ENCODE data around the gene TENM4.

TENM4 gene

GRCh38 chr11:78840200-78840599 lies 600.6 kb downstream of the TENM4 start:
- no peak for TF ChIP-seq CTCF (IDR thresholded peaks at IDR 0.05; ENCODE audit: control insufficient read depth, insufficient read depth, low read depth, low read length, missing control alignments)
- DNase-seq (ENCODE audit: low read depth), result peak; percentile 85
- no peak overlapping the region for H3K4me3 ChIP-seq (ENCODE audit: control insufficient read depth, low read depth, low read length)

- TF ChIP-seq CTCF (IDR thresholded peaks at IDR 0.05; ENCODE audit: control insufficient read depth, insufficient read depth, low read depth, low read length, missing control alignments), result no peak
- no peak overlapping the region for H3K4me3 ChIP-seq (ENCODE audit: control insufficient read depth, low read depth, low read length)
- DNase-seq (ENCODE audit: low read depth), result no peak
Observed at GRCh38 chr11:78838417-78838816, 602.4 kb downstream of the TENM4 start.

GRCh38 chr11:78835646-78836045 lies 605.2 kb downstream of the TENM4 start:
- DNase-seq (ENCODE audit: low read depth), result no peak
- no peak overlapping the region for H3K4me3 ChIP-seq (ENCODE audit: control insufficient read depth, low read depth, low read length)
- no peak for TF ChIP-seq CTCF (IDR thresholded peaks at IDR 0.05; ENCODE audit: control insufficient read depth, insufficient read depth, low read depth, low read length, missing control alignments)

GRCh38 chr11:78834886-78835285 lies 605.9 kb downstream of the TENM4 start:
- no peak for TF ChIP-seq CTCF (IDR thresholded peaks at IDR 0.05; ENCODE audit: control insufficient read depth, insufficient read depth, low read depth, low read length, missing control alignments)
- no peak overlapping the region for H3K4me3 ChIP-seq (ENCODE audit: control insufficient read depth, low read depth, low read length)
- DNase-seq (ENCODE audit: low read depth), result no peak

GRCh38 chr11:78833237-78833636 lies 607.6 kb downstream of the TENM4 start:
- no peak overlapping the region for H3K4me3 ChIP-seq (ENCODE audit: control insufficient read depth, low read depth, low read length)

GRCh38 chr11:78832226-78832947 lies 608.4 kb downstream of the TENM4 start:
- no peak for DNase-seq (ENCODE audit: low read depth)

More at GRCh38 chr11:78833237-78833636, 607.6 kb downstream of the TENM4 start:
- no peak for TF ChIP-seq CTCF (IDR thresholded peaks at IDR 0.05; ENCODE audit: control insufficient read depth, insufficient read depth, low read depth, low read length, missing control alignments)
- DNase-seq (ENCODE audit: low read depth), result no peak

More at GRCh38 chr11:78832226-78832947, 608.4 kb downstream of the TENM4 start:
- no peak overlapping the region for H3K4me3 ChIP-seq (ENCODE audit: control insufficient read depth, low read depth, low read length)
- peak; percentile 13 for TF ChIP-seq CTCF (IDR thresholded peaks at IDR 0.05; ENCODE audit: control insufficient read depth, insufficient read depth, low read depth, low read length, missing control alignments)
